Activated T-cell treated with anti-CD3 and anti-CD28 coated beads for 48 hours (primary cell): Measurements from ENCODE around the gene DNAJB5.
A peak's percentile ranks its signal among the peaks of the same experiment; 100 is the strongest.
"Not testable (repeated sequence)": the region's sequence is repeated elsewhere in the genome, so short reads cannot be mapped to it uniquely, and the experiment has no call there.

Experiments used
- DNase-seq: peaks from one replicate; pipeline ENCODE4 v3.0.0-alpha.2; 2020; ENCODE audit warnings: low read depth

DNAJB5 gene

GRCh38 chr9:34989003-34989945 is at the start of gene DNAJB5:
DNAJB5 (plus strand) TSS chr9:34989745; CDS start chr9:34990631, 886 bp downstream.
- peak; percentile 95 for DNase-seq

DNA sequence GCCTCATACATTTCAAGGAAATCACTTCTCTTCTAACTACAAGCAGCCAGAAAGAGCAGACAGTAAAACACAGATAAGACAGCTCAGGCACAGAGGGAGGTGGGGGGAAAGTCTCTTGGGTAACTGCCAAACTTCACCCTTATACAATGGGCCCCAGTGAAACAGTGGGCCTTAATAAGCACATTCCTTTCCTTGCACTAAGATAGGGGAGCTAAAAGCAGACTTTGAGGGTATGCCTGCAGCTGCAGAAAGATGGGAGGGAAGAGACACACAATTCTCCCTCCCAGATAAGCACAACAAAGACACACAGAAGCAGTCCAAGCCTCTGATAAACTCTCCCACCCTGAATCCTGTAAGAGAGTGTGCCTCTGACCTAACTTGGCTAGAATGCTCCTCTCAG is 49.6 kb upstream of the DNAJB5 start:
- DNase-seq = not testable (repeated sequence)

- DNase-seq = no peak
These were observed 41.1 kb upstream of the DNAJB5 start for GRCh38 chr9:34948451-34948850.

- DNase-seq = no peak
These were observed 35.3 kb upstream of the DNAJB5 start for GRCh38 chr9:34954225-34954624.

GRCh38 chr9:34956066-34956465 is 33.5 kb upstream of the DNAJB5 start:
- DNase-seq = not testable (repeated sequence)

GRCh38 chr9:34956648-34957047 is 32.9 kb upstream of the DNAJB5 start:
- no peak for DNase-seq

- no peak for DNase-seq
These were observed 31.8 kb upstream of the DNAJB5 start, which contains the start of gene PHF24 for GRCh38 chr9:34957492-34958410. PHF24 (plus strand) TSS chr9:34958285; CDS start chr9:34971299, 13,014 bp downstream.

DNA sequence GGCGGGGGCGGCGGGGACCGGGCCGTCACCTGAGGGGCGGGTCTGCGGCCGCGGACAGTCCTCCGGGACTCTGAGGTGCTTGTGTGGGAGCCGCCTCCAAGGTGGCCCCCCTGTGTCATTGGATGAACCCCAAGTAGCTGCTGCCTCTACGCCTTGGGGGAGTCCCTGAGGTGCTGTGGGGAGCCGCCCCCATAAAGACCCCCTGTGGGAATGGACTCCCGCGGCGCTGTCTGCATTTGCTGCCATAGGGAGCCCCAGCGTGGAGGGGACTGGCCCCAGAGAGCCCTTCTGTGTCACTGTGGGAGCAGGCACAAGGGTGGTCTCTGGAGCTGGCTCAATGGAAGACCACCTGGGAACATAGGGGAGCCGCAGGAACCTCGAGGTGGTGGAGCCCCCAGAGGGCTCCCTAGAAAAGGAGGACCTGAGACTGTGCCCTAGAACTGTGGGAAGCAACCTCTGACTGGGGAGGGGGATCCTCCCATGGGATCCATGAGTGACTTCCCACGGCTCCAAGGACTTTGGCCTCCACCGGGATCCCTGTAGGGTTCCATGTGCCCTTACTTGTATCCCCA is 31.0 kb upstream of the DNAJB5 start:
- no peak for DNase-seq

GRCh38 chr9:34959461-34959860 is 30.1 kb upstream of the DNAJB5 start:
- DNase-seq = no peak

GRCh38 chr9:34961574-34962490 is 27.7 kb upstream of the DNAJB5 start:
- no peak for DNase-seq

DNA sequence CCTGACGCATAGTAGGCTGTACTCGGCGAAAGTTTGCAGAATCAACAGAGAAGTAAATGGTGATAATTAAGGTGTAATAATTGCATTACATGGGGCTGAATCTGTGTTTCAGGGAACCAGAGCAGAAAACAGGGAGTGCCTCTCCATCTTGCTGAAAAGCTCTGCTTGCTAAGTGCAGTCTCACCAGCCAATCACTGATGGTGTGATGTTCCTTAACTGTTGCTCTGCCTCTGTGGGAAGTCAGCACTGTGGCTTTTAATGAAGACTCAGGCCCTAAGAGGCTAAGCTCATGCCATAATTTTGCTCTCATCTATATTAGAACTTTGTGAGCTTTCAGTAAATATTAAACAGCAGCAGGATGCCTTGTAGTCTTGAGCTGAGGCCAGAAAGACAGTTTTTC is 27.0 kb upstream of the DNAJB5 start:
- DNase-seq = no peak

DNA sequence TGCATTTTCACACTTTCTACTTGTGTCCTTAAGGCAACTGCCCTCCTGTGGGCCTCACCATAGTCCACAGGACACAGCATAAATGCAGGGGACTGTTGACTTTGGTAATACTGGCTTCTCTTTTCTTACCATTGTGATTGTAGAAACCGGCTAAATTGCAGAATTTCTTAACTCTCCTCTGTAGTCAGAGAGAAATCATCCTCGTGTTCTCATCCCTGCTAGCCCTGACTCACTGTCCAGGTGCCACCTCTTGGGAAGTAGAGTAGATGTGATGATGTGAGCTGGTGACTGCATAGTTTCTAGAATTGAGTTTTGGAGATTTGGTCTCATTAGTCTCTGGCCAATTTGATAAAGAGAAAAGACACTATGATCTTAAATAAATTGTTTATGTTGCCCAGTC is 26.0 kb upstream of the DNAJB5 start:
- DNase-seq = no peak

GRCh38 chr9:34964458-34964857 is 25.1 kb upstream of the DNAJB5 start:
- no peak for DNase-seq

GRCh38 chr9:34971146-34971811 is 18.3 kb upstream of the DNAJB5 start:
- no peak for DNase-seq

DNA sequence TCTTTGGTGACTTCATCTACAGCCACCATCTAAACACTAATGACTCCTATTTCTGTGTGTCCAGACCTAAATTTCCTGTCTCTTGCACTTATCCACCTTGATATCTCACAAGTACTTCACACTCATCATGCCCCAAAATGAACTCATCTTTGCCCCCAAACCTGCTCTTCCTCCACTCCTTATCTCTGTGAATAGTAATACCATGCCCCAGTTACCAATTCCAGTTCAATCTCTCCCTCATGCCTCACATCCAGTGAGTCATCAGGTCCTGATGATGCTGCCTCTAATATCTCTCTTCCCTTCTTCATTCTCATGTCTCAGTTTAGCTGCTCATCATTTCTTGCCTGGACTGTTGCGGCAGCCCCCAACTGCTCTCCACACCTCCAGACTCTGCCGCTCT is 14.9 kb upstream of the DNAJB5 start:
- DNase-seq = no peak

- no peak for DNase-seq
These were observed 13.1 kb upstream of the DNAJB5 start for GRCh38 chr9:34976441-34976840.

DNA sequence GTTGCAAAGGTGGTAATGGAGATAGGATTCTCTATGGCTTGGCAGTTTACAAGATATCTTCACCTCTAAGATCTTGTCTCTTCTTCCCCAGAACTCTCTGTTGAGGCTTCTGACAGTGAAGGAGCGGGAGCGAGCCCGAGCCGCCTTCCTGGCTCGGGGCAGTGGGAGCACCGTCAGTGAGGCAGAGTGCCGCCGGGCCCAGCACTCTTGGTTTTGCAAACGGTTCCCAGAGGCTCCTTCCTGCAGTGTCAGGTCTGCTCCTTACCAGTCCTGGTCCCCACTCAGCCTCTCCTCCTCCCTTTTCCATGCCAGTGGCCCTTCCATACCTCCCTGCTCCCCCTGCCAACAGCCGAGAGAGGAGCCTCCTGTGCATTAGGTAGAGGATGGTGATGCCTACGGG is 12.6 kb upstream of the DNAJB5 start:
- no peak for DNase-seq

DNA sequence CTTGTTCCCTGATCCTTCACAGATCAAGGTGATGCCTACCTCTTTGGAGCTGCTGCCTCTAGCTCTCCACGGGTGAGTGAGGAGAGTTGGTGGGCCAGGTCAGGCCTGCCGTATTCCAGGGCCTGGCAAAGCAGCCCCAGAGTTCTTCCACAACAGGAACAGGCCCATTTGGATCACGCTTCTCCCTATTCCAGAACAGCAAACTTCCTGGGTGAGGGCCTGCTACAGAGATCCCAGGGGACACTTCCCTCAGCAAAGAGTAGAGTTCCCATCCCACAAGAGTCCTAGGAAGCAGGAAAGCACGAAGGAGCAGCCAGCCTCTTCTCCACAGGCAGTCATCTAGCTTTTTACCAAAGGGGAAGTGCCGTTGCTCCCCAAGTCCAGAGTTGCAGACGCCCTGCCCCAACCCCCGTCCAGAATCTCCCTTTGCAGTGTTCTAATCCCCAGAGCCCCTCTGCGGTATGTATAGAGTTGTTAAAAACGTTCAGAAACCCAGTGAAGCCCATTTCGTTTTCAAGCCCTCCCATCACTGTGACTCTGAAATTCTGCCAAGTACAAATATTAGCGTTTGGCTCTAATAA is 9.3 kb upstream of the DNAJB5 start:
- DNase-seq = no peak

DNA sequence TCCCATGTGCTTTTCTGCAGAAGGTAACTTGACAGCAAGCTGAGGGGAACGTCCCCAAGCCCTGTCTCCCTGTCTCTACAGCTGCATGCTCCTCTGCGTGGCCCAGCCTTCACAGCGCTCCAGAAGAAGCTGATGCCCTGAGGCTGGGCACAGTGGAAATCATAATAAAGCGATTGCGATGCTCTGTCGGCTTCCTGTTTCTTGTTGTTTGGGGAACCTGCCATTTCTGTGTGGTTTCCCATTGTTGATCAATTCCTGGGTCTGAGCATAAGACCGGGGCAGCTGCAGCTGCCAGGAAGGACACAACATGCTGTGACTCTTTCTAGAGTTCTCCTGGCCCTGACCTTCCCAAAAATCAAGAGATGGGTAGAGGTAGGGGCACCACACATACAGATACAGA is 7.2 kb upstream of the DNAJB5 start:
- no peak for DNase-seq

DNA sequence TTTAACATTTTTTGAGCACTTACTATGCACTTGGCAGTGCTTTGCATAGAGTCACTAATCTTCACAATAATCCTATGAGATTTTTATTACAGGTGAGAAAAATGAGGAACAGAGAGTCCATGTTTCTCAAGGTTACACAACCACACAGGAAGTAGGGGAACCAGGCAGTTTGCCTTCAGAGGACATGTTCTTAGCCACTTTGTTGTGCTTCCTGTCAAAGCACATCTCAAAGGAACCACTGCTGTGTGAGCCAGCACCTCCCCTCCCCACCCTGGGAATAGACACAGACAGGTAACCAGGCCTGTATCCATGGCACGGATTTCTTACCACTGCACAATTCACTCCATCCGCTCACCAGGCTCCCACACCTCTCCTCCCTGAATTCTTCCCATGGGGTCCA is 6.3 kb upstream of the DNAJB5 start:
- DNase-seq = no peak
